Measurements from ENCODE around the gene HES1.

DNA sequence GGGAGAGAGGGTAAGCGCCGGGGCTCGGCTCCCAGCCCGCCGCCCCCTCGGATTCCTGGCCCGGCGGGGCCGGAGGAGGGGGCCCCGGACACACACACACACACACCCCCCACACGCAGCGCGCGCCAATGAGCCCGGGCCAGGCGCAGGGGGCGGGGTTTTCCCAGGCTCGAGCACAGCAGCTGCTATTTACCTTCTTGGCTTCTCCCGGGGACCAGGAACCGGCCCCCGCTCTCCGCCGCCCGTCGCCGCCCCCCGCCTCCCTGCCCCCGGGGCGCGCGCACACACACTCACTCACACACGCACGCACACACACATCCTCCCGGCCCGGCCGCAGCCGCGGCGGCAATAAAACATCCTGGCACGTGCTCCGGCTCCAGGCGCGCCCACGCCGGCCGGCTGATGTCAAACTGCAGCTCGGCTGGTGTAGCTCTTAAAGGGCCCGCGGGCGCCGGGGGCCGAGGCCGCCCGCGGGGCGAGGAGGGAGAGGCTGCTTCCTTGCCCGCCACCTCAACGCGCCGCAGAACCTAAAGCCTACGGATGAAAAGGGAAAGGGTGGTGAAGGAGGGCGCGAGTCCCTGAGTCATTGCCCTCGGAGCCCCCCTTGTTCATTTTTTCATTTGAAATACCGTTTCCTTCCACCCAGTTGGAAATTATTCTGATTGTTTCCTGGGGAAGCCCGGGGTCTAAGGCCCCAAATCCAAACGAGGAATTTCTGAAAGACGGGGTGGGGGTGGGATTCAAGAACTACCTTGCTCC lies 1.0 kb upstream of the HES1 start:
- TF ChIP-seq RAD21 (IDR thresholded peaks at IDR 0.05) (peak; percentile 52 to 63), EGR1 (IDR thresholded peaks at IDR 0.05; ENCODE audit: low read depth in 2 of 2) (peak; percentile 69 to 92), GABPA (IDR thresholded peaks at IDR 0.05 in 1 of 2, conservative IDR thresholded peaks at IDR 0.05 in 1 of 2) (peak in 1 of 2 donors; percentile 62), FOXA2 (IDR thresholded peaks at IDR 0.05) (peak; percentile 51), TAF1 (conservative IDR thresholded peaks at IDR 0.05) (peak; percentile 35)
- TF ChIP-seq, protein P1, sequence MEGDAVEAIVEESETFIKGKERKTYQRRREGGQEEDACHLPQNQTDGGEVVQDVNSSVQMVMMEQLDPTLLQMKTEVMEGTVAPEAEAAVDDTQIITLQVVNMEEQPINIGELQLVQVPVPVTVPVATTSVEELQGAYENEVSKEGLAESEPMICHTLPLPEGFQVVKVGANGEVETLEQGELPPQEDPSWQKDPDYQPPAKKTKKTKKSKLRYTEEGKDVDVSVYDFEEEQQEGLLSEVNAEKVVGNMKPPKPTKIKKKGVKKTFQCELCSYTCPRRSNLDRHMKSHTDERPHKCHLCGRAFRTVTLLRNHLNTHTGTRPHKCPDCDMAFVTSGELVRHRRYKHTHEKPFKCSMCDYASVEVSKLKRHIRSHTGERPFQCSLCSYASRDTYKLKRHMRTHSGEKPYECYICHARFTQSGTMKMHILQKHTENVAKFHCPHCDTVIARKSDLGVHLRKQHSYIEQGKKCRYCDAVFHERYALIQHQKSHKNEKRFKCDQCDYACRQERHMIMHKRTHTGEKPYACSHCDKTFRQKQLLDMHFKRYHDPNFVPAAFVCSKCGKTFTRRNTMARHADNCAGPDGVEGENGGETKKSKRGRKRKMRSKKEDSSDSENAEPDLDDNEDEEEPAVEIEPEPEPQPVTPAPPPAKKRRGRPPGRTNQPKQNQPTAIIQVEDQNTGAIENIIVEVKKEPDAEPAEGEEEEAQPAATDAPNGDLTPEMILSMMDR (IDR thresholded peaks at IDR 0.05; ENCODE audit: low read depth, low read length, missing input control) = no peak
- TF ChIP-seq, protein P2, sequence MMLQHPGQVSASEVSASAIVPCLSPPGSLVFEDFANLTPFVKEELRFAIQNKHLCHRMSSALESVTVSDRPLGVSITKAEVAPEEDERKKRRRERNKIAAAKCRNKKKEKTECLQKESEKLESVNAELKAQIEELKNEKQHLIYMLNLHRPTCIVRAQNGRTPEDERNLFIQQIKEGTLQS (IDR thresholded peaks at IDR 0.05) = no peak
